AG04450 (cell line): Measurements from ENCODE around the gene PAQR6. TPM values are rescaled to one million over a fixed set of nuclear protein-coding genes. Genes with fewer than 3 reads are reported as not detected.

ENCODE experiments used
- CTCF ChIA-PET: fragments of 300-600, 350-600 bp; formaldehyde crosslinking; extraction: SDS; loops from one replicate; lab custom pipeline; 2022; ENCODE audit warnings: antibody characterized with exemption, inconsistent platforms; lab: Charles Lee
- POLR2A ChIA-PET: fragments of 350-600 bp; formaldehyde crosslinking; extraction: SDS; loops from one replicate; lab custom pipeline; 2021; ENCODE audit warnings: antibody characterized with exemption, inconsistent platforms; lab: Yijun Ruan, JAX
- DNase-seq: peaks from one replicate; pipeline ENCODE4 v3.0.0-alpha.2; 2011; ENCODE audit warnings: low read depth, low spot score
- H3K27ac ChIP-seq: one replicate; pipeline ENCODE4 v1.5.1; 2012; ENCODE audit warnings: low read depth, low read length, control low read depth
- H3K27me3 ChIP-seq: one replicate; pipeline ENCODE4 v1.6.0; 2012; ENCODE audit warnings: low read length; ENCODE audit not compliant: control insufficient read depth, insufficient read depth
- H3K4me3 ChIP-seq: 2 replicates; pipeline ENCODE4 v1.5.1; 2011; ENCODE audit warnings: mild to moderate bottlenecking, low read depth, low read length, control low read depth
- H3K9me3 ChIP-seq: 2 replicates; pipeline ENCODE4 v1.5.1; 2012; ENCODE audit warnings: low read length; ENCODE audit not compliant: control insufficient read depth, insufficient read depth
- CTCF ChIP-seq: IDR thresholded peaks from 2 replicates; pipeline ENCODE4 v1.5.1; 2011; ENCODE audit warnings: low read depth, low read length, control low read depth, inconsistent platforms
- polyA minus RNA-seq: library from RNA; depleted of rRNA, polyadenylated mRNA; stranded (reverse); fragments of >200 nt; gene quantifications from 2 replicates; pipeline ENCODE4 v1.2.3, GENCODE V29; 2011; rRNA and poly(A)+ RNA removed
- polyA plus RNA-seq: library from polyadenylated mRNA; depleted of rRNA; stranded (reverse); fragments of >200 nt; gene quantifications from 2 replicates; pipeline ENCODE4 v1.2.3, GENCODE V29; 2011; rRNA removed

The PAQR6 gene
- polyA plus RNA-seq (0.20 and 0.26 TPM in 2 replicates), polyA minus RNA-seq (not detected in 2 replicates)

GRCh38 chr1:156247460-156248322, at the start of gene PAQR6:
Gene PAQR6 (minus strand): TSS chr1:156248056. CDS start chr1:156246731, 1,325 bp downstream.
- TF ChIP-seq CTCF, result no peak
- Histone ChIP-seq H3K9me3 (no peaks in the 10 kb centered on the region; the same call in 1 of the 2 replicates), H3K27me3 (no peaks in the 10 kb centered on the region), H3K27ac (no peak within 1 kb of the TSS), H3K4me3 (no peak within 1 kb of the TSS)
- POLR2A ChIA-PET, result interaction anchor here (0.6 kb wide), 1 partner anchor 14 kb away, joined by 4 read pairs; no protein-coding TSS in a partner anchor
- CTCF ChIA-PET, result no interaction called here
- no peak for DNase-seq

GRCh38 chr1:156295391-156295947, 47.6 kb upstream of the PAQR6 start, which contains the start of gene GLMP:
Gene GLMP (minus strand): TSS chr1:156295679. CDS start chr1:156295645, 34 bp downstream.
- ChIA-PET POLR2A (interaction anchor here (0.5 to 2.3 kb wide), 3 partner anchors 9 to 63 kb away, joined by 3 to 14 read pairs (median 4); partner anchors contain the start of gene SMG5), CTCF (interaction anchor here (0.7 kb wide), 1 partner anchor 24 kb away, joined by 3 read pairs; no protein-coding TSS in a partner anchor)
- no peaks in the 10 kb centered on the region for H3K27me3 ChIP-seq
- no peak for DNase-seq
- no peak for TF ChIP-seq CTCF
- H3K9me3 ChIP-seq, result no peaks in the 10 kb centered on the region
- no peak within 1 kb of the TSS for H3K27ac ChIP-seq
- peak within 1 kb of the TSS; percentile 92 for H3K4me3 ChIP-seq

GRCh38 chr1:156293895-156294294, 46.0 kb upstream of the PAQR6 start:
- CTCF ChIA-PET, result no interaction called here
- POLR2A ChIA-PET, result interaction anchor here (2.3 kb wide), 1 partner anchor 11 kb away, joined by 14 read pairs; the partner anchor contains the start of gene SMG5

GRCh38 chr1:156293098-156293434, 45.2 kb upstream of the PAQR6 start:
- POLR2A ChIA-PET, result no interaction called here
- H3K27ac ChIP-seq, result no peak overlapping the region
- no peak overlapping the region for H3K4me3 ChIP-seq
- H3K27me3 ChIP-seq, result no peaks in the 10 kb centered on the region
- DNase-seq, result no peak
- H3K9me3 ChIP-seq, result no peaks in the 10 kb centered on the region
- TF ChIP-seq CTCF, result no peak
- CTCF ChIA-PET, result no interaction called here

More at GRCh38 chr1:156293895-156294294, 46.0 kb upstream of the PAQR6 start:
- Histone ChIP-seq H3K9me3 (no peaks in the 10 kb centered on the region), H3K4me3 (no peak overlapping the region), H3K27ac (no peak overlapping the region), H3K27me3 (no peaks in the 10 kb centered on the region)
- no peak for DNase-seq
- TF ChIP-seq CTCF, result no peak
